ENCODE results near the gene NPY4R2.
"Not testable (repeated sequence)": the region's sequence is repeated elsewhere in the genome, so short reads cannot be mapped to it uniquely, and the experiment has no call there.

Gene NPY4R2

GRCh38 chr10:47922503-47922902 is 4.0 kb downstream of the NPY4R2 start:
- POLR2A ChIA-PET (ENCODE audit: low non-redundant PET); DNase-seq (ENCODE audit: low spot score); H3K27ac ChIP-seq; CTCF ChIA-PET: not testable (repeated sequence)

GRCh38 chr10:47924628-47925027 is 6.2 kb downstream of the NPY4R2 start:
- POLR2A ChIA-PET (ENCODE audit: low non-redundant PET); DNase-seq (ENCODE audit: low spot score); CTCF ChIA-PET; H3K27ac ChIP-seq: not testable (repeated sequence)

- POLR2A ChIA-PET (ENCODE audit: low non-redundant PET); DNase-seq (ENCODE audit: low spot score); CTCF ChIA-PET; H3K27ac ChIP-seq: not testable (repeated sequence)
Observed at GRCh38 chr10:47927147-47927916, 8.9 kb downstream of the NPY4R2 start.

- H3K27ac ChIP-seq; DNase-seq (ENCODE audit: low spot score); CTCF ChIA-PET; POLR2A ChIA-PET (ENCODE audit: low non-redundant PET): not testable (repeated sequence)
Observed at GRCh38 chr10:47928225-47928624, 9.8 kb downstream of the NPY4R2 start.

GRCh38 chr10:47932824-47933223 is 14.4 kb downstream of the NPY4R2 start:
- CTCF ChIA-PET; H3K27ac ChIP-seq; DNase-seq (ENCODE audit: low spot score); POLR2A ChIA-PET (ENCODE audit: low non-redundant PET): not testable (repeated sequence)

GRCh38 chr10:47933462-47933861 is 15.0 kb downstream of the NPY4R2 start:
- DNase-seq (ENCODE audit: low spot score); POLR2A ChIA-PET (ENCODE audit: low non-redundant PET); CTCF ChIA-PET; H3K27ac ChIP-seq: not testable (repeated sequence)

GRCh38 chr10:47936772-47937228 is 18.3 kb downstream of the NPY4R2 start:
- CTCF ChIA-PET; H3K27ac ChIP-seq; POLR2A ChIA-PET (ENCODE audit: low non-redundant PET); DNase-seq (ENCODE audit: low spot score): not testable (repeated sequence)

- CTCF ChIA-PET; POLR2A ChIA-PET (ENCODE audit: low non-redundant PET); H3K27ac ChIP-seq; DNase-seq (ENCODE audit: low spot score): not testable (repeated sequence)
Observed at GRCh38 chr10:47937634-47938033, 19.2 kb downstream of the NPY4R2 start.

- DNase-seq (ENCODE audit: low spot score); CTCF ChIA-PET; POLR2A ChIA-PET (ENCODE audit: low non-redundant PET); H3K27ac ChIP-seq: not testable (repeated sequence)
Observed at GRCh38 chr10:47940821-47941220, 22.4 kb downstream of the NPY4R2 start.

GRCh38 chr10:47941379-47941778 is 22.9 kb downstream of the NPY4R2 start:
- POLR2A ChIA-PET (ENCODE audit: low non-redundant PET), result not testable (repeated sequence)

GRCh38 chr10:47942351-47943019 is 24.0 kb downstream of the NPY4R2 start:
- POLR2A ChIA-PET (ENCODE audit: low non-redundant PET); CTCF ChIA-PET; H3K27ac ChIP-seq; DNase-seq (ENCODE audit: low spot score): not testable (repeated sequence)

More at GRCh38 chr10:47941379-47941778, 22.9 kb downstream of the NPY4R2 start:
- H3K27ac ChIP-seq; CTCF ChIA-PET; DNase-seq (ENCODE audit: low spot score): not testable (repeated sequence)

GRCh38 chr10:47943328-47943727 is 24.9 kb downstream of the NPY4R2 start:
- DNase-seq (ENCODE audit: low spot score); H3K27ac ChIP-seq; CTCF ChIA-PET; POLR2A ChIA-PET (ENCODE audit: low non-redundant PET): not testable (repeated sequence)

GRCh38 chr10:47947424-47947823 is 29.0 kb downstream of the NPY4R2 start:
- DNase-seq (ENCODE audit: low spot score); H3K27ac ChIP-seq; CTCF ChIA-PET; POLR2A ChIA-PET (ENCODE audit: low non-redundant PET): not testable (repeated sequence)

GRCh38 chr10:47957158-47957557 is 38.7 kb downstream of the NPY4R2 start:
- CTCF ChIA-PET; DNase-seq (ENCODE audit: low spot score); POLR2A ChIA-PET (ENCODE audit: low non-redundant PET); H3K27ac ChIP-seq: not testable (repeated sequence)

GRCh38 chr10:47959677-47960076 is 41.2 kb downstream of the NPY4R2 start:
- CTCF ChIA-PET; DNase-seq (ENCODE audit: low spot score); POLR2A ChIA-PET (ENCODE audit: low non-redundant PET); H3K27ac ChIP-seq: not testable (repeated sequence)

GRCh38 chr10:47960699-47961098 is 42.2 kb downstream of the NPY4R2 start:
- CTCF ChIA-PET; H3K27ac ChIP-seq; DNase-seq (ENCODE audit: low spot score); POLR2A ChIA-PET (ENCODE audit: low non-redundant PET): not testable (repeated sequence)

GRCh38 chr10:47962785-47963184 is 44.3 kb downstream of the NPY4R2 start:
- POLR2A ChIA-PET (ENCODE audit: low non-redundant PET); H3K27ac ChIP-seq; DNase-seq (ENCODE audit: low spot score); CTCF ChIA-PET: not testable (repeated sequence)
